ENCODE data around the gene MOGAT1.
"Not testable (repeated sequence)": the region's sequence is repeated elsewhere in the genome, so short reads cannot be mapped to it uniquely, and the experiment has no call there.

The MOGAT1 gene

DNA sequence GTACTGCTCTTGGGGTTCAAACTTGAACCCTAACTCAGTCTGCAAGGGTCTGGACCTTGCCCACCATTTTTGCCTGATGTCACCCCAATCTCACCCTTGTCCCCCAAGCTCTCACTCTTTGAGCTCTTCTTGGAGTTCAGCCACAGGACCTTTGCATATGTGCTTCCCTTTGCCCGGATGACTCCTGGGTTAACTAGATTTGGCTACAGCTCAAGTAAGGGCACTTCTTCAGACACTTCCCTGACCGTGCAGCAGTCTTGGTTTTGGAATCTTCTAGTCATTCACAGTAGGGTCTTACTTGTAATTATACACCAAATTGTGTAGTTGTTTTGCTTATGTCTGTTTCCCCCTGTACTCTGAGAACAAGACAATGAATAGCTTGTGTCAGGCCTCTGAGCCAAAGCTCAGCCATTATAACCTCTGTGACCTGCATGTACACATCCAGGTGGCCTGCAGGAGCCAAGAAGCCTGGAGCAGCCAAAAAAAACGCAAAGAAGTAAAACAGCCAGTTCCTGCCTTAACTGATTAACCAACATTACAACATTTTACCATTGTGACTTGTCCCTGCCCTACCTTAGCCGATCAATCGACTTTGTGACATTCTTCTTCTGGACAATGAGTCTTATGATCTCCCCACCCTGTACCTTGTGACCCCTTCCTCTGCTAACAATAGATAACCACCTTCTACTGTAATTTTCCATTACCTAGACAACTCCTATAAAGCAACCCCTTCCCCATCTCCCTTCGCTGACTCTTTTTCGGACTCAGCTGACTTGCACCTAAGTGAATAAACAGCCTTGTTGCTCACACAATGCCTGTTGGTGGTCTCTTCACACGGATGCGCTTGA lies 1.0 kb upstream of the MOGAT1 start:
- no peak for DNase-seq

GRCh38 chr2:222672068-222672401 lies 577 bp downstream of the MOGAT1 start:
- DNase-seq: no peak

DNA sequence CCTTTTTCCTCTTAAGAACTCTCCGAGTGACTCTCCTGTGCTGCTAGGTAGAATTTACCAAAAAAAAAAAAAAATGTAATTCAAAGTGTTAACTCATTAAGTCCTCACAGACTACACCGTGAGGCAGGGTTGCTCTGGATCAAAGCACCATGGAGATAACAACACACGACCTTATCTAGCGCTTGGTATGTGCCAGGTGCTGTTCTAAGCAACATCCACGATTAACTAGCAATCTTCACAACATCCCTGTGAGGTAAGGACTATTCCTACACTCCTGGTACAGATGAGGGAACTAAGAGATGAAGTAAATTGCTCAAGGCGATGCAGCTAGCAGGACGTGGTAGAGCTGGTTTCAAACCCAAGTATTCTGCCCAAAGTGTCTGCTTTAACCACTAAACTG lies 1.8 kb downstream of the MOGAT1 start:
- no peak for DNase-seq

DNA sequence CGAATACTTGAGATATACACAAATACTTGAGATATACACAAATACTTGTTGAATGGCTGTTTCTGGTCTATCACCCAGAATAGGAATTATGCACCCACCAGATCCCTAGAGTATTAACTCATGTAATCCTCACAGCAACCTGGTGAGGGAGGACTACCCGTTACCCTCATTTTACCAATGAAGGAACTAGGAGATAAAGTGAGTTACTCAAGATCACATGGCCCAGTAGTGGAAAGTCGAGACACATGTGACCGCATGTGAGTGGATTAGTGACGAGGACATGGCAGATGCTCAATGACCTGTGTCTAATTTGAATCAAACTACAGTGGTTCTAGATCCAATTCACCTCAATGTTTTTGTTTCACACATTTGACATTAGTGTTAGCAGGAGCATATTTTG lies 2.4 kb downstream of the MOGAT1 start:
- no peak for DNase-seq

- DNase-seq: no peak
Observed at GRCh38 chr2:222677981-222678380, 6.5 kb downstream of the MOGAT1 start.

GRCh38 chr2:222683805-222684204 lies 12.3 kb downstream of the MOGAT1 start:
- DNase-seq: no peak

- DNase-seq: no peak
Observed at GRCh38 chr2:222686086-222686750, 14.8 kb downstream of the MOGAT1 start.

DNA sequence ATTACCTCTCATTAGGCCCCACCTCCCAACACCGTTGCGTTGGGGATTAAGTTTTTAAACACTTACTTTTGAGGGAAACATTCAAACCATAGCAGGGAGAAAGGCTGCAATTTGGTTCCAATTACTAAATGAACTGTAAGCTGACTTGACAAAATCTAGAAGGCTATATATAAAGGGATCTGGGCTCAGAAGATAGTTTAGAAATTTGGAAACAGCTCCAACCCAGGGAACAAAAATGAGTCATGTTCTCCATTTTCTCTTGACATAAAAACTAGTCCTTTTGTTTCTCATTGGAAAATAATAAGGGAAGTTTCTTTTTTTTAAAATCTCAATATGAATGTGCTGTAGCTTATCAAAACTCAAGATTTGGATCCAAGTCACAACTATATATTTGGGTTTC lies 17.5 kb downstream of the MOGAT1 start:
- no peak for DNase-seq

GRCh38 chr2:222689322-222689721 lies 17.9 kb downstream of the MOGAT1 start:
- DNase-seq: no peak

- DNase-seq: peak; percentile 54 to 68
Observed at GRCh38 chr2:222690564-222691200, 19.2 kb downstream of the MOGAT1 start.

DNA sequence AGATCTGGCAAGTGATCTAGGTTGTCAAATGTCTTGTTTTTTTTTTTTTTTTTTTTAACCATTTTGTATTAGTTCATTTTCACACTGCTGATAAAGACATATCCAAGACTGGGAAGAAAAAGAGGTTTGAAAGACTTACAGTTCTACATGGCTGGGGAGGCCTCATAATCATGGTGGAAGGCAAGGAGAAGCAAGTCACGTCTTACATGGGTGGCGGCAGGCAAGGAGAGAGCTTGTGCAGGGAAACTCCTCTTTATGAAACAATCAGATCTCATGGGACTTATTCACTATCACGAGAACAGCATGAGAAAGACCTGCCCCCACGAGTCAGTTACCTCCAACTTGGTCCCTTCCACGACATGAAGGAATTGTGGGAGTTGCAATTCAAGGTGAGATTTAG lies 22.0 kb downstream of the MOGAT1 start:
- not testable (repeated sequence) for DNase-seq

DNA sequence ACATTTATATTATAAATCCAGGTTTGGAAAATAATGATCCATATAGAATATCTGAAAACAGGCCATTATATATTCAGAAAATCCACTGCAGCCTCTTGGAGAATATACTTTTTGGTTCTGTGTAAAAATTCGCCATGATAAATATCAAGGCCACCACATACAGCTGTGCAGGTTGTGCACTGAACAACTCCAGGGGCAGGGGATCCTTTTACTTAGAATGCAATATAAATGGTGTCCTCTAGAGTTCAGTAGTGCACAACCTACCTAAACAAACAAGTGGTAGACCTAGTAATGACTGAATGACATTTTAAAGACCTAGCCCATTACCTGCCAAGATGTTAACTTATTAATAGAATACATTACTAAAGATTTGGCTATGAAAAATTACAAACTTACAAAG lies 22.4 kb downstream of the MOGAT1 start:
- no peak for DNase-seq

GRCh38 chr2:222698276-222698675 lies 26.8 kb downstream of the MOGAT1 start:
- no peak for DNase-seq

DNA sequence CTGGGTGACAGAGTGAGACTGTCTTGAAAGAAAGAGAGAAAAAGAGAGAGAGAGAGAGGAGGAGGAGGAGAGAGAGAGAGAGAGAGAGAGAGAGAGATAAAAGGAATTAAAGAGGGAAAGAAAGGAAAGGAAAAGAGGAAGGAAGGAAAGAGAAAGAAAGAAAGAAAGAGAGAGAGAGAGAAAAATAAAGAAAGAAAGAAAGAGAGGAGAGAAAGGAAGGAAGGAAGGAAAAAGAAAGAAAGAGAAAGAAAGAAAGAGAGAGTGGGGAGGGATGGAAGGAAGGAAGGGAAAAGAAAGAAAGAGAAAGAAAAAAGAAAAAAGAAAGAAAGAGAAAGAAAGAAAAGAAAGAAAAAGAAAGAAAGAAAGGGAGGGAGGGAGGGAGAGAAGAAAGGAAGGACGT lies 29.8 kb downstream of the MOGAT1 start:
- DNase-seq: no peak

DNA sequence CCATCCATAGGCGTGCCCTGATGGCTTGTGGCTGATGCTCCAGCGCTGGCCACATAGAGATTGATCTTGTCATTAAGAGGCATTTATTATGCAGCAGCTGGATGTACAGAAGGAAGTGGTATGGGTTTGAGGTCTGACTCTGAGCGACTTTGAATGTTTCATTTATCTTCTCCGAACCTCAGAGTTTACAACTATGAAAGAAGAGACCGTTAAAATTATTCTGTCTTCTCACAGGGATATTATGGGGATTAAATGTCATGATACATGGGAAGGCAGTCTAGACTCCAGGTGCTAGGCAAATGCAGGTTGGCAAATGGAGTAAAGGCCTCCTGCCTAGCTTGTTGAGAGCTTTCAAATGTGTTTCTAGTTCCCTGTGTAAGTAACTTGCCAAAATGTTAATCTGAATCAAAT lies 30.3 kb downstream of the MOGAT1 start:
- DNase-seq: no peak

DNA sequence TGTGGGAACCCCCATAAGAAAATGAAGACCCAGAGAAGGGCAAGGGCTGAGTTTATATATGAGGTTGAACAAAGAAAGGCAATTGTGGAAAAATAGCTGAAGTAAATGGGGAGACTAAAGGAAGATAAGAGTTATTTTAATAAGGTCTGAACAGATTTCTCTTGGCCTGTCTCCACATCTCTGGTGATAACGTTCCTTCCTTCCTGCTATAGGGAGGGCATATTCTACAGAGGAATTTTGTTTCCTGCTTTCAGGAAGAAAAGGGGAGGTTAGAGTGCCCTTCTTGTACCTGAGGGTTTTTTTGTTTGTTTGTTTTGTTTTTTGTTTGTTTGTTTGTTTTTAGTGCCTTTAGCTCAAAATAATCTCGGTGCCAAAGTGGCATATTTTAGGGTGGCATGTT lies 31.6 kb downstream of the MOGAT1 start:
- no peak for DNase-seq

DNA sequence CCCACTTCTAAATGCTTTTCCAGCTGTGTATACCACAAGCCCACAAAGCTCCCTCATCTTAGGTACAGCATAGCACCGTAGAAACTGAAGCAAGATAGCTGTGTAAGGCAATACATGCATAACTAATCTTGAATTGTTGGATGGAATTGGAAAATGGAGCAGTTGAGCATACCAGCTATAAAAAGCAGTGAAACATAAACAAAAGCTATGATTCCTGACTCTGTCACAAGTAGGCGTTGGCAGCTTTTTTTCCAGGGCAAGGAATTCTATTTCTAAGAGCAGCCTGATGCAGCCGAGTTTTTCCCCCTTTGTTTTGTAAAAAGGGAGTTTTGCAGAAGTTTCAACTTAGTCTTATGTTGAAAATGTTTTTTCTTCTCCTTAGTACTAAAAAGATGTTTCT lies 32.4 kb downstream of the MOGAT1 start:
- DNase-seq: no peak

DNA sequence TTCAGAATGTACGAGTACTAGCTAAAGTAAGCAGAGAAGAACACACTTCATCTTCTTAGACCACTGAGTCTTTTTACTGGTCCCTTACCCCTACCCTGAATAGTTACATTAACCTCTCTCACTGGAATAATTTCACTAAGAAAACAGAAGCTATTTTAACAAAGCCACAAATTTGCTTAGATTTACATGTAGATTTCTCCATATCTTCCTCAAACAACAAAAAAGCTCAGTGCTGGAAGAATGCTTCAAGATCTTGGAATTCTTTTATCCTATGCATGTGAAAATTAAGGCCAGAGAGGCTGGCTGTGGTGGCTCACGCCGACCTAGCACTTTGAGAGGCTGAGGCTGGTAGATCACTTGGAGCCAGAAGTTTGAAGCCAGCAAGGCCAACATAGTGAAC lies 35.2 kb downstream of the MOGAT1 start:
- DNase-seq: no peak

DNA sequence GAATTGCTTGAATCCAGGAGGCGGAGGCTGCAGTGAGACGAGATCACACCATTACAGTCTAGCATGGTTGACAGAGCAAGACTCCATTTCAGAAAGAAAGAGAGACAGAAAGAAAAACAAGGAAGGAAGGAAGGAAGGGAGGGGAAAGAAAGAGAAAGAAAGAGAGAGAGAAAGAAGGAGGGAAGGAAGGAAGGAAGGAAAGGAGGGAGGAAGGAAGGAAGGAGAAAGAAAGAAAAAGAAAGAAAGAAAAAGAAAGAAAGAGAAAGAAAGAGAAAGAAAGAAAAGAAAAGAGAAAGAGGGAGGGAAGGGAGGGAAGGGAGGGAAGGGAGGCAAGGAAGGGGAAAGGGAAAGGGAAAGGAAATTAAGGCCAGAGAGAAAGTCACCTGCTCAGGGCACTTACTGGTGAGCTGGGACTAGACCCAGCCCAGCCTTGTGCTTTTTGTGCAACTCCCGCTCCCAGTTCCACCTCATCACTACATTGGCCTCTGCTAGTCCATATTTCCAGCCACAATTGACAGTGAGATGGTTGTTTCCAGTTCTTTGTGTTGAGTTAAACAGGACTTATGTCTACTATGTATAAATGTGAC lies 35.7 kb downstream of the MOGAT1 start:
- DNase-seq: no peak

- no peak for DNase-seq
Observed at GRCh38 chr2:222707689-222708273, 36.3 kb downstream of the MOGAT1 start.

- peak; percentile 63 to 71 for DNase-seq
Observed at GRCh38 chr2:222708274-222708710, 36.8 kb downstream of the MOGAT1 start.

GRCh38 chr2:222709191-222709891 lies 37.9 kb downstream of the MOGAT1 start:
- DNase-seq: no peak

DNA sequence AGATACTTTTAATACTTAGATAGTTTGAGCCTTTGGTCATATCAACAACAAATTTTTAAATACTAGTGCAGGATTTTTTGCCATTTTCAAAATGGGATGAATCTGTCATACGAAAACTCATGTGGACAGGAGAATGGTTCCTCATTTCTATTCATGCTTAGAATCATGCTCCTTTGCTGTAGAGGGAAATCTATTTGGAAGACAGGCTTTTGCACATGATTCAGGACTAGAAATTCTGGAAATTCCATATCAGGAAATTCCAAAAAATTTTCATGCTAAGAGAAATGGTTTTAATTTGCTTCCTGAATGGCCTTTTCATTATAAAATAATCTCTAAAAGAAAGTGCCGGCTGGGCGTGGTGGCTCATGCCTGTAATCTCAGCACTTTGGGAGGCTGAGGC lies 39.3 kb downstream of the MOGAT1 start:
- DNase-seq: no peak

All from activated CD4-positive, alpha-beta T cell treated with anti-CD3 and anti-CD28 coated beads for 4 hours (primary cell).